ENCODE results near the gene BEAN1.

BEAN1 gene

GRCh38 chr16:66421891-66422290 is 5.2 kb upstream of the BEAN1 start:
- DNase-seq = no peak

DNA sequence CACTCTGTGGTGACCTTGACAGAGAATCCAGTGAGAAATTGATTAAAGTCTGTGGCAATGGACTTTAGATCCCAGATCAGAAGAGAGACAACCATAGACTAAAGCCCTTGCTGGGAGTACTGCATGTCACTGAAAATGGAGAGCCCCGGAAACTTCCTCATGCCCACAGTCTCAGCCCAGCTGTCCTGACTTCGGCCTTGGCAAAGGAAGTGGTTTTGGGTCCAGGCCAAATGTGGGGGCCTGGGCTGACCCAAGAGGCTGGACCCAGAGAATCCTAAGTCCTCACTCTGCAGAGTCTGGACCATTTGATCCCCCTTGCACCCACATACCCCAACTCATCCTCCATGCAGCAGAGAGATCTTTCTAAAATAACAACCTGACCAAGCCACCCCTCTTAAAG is 4.7 kb upstream of the BEAN1 start:
- DNase-seq = no peak

- DNase-seq = no peak
These were observed 3.9 kb upstream of the BEAN1 start for GRCh38 chr16:66423177-66423576.

DNA sequence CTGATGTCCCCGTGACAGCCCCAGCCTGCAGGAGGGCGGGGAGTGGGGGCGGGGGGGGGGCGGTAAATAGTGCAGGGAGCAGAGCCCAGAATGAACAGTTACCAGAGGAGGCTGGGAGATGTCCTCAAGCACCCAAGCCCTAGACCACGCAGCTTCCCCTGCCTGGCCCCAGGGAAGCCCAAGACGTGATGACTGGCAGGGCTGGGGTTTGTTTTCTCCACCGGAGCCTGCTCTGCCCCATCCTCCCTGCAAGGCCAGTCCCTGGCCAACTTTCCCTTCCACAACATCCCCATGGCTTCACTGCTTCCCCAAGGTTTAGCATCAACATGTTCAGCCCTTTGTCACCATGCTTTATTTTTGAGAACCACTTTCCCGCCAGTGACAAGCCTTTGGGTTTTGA is 1.4 kb upstream of the BEAN1 start:
- DNase-seq = no peak

- DNase-seq = no peak
These were observed 721 bp upstream of the BEAN1 start for GRCh38 chr16:66426112-66427035.

GRCh38 chr16:66427871-66428681 is 981 bp downstream of the BEAN1 start:
- DNase-seq = peak; percentile 20

DNA sequence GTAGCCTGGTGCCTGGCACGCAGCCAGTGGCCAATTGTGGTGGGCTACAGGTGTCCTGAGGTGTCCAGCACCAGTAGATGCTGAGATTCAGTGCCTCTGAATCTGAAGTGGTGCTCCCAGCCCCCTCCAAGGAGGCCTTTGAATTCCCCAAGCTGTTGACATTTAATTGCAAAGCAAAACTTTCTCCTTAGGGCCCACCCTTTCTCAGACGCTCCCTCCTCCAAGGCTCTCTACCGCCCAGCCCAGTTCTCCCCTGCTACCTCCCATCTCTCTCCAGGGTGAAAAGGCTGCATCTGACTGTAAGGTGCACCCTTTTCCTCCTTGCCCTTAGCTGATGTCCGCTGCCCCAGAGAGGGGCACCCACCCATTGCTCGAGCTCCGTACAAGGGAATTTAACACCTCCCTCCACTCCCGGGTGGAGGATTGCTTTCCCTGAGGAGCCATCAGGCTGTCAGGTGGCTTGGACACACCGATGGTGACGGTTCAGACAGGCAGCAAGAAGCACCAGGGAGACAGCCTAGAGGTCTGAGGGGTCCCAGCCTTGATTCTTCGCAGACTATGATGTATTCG is 1.7 kb downstream of the BEAN1 start:
- DNase-seq = no peak

DNA sequence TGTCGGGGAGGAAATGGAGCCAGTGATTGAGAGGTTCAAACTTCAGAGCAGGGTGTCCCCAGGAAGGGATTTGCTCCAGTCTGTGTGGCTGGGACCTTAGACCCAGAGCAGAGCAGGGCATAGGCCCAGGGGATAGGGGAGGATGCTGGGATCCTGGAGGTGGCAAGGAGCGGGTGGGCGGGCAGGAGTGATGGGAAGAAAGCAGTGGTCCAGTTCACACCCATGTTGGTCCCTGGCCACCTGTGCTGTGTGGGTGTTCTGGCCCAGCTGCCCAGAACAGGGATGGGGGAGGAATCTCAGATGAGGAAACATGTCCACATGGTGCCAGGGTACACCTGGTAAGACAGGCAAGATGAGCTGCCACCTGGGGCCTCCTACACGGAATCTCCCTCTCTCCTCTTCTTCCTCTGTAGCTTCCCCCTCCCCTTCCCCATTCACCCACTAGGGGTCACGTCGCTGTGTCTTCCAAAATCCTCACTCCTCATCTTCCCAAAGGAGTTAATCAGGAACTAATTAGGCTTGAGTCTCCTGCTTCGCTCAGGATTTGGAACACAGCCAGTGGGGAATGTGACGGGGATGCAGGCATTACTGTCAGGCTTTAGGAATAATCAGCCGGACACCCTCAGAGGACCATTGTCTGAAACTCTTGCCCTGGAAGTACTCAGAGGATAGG is 2.3 kb downstream of the BEAN1 start:
- DNase-seq = no peak

DNA sequence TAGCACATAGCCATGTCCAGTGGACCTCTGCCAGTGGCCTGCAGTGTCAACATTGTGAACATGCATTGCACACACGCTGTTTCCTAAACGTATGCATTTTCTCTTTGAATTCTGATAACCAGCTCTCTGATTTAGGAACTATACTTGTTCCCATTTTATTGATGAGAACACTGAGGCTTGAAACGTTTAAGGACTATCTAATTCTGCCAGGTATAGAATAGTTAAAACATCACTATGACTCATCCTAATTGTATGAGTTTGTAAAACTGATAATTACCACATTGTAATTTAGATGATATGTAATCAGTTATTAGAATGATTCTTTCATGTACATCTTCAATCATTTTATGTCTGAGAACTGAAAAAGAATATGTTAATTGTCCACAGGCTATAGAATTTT is 3.1 kb downstream of the BEAN1 start:
- no peak for DNase-seq

- no peak for DNase-seq
These were observed 4.7 kb downstream of the BEAN1 start for GRCh38 chr16:66431760-66432159.

GRCh38 chr16:66432429-66432828 is 5.3 kb downstream of the BEAN1 start:
- no peak for DNase-seq

- no peak for DNase-seq
These were observed 7.7 kb downstream of the BEAN1 start for GRCh38 chr16:66434619-66435430.

DNA sequence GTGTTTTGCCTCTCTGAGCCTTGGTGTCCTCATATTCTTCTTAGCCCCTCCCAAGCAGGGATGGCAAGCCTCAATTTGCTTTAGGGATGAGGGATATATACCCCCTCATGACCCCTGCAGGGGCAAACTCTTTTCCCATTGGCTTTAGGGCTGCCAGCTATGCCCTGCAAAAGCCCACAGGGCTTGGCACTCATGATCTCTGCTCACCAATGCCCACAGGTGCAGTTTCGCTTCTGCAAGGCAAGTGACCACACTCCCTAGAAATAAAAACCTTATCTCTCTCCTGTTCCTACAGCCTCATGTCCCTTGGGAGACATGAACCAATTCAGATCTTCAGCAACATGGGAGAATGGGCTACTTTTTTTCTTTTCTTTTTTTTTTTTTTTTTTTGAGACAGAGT is 8.8 kb downstream of the BEAN1 start:
- DNase-seq = no peak

- no peak for DNase-seq
These were observed 10.4 kb downstream of the BEAN1 start for GRCh38 chr16:66437391-66437945.

DNA sequence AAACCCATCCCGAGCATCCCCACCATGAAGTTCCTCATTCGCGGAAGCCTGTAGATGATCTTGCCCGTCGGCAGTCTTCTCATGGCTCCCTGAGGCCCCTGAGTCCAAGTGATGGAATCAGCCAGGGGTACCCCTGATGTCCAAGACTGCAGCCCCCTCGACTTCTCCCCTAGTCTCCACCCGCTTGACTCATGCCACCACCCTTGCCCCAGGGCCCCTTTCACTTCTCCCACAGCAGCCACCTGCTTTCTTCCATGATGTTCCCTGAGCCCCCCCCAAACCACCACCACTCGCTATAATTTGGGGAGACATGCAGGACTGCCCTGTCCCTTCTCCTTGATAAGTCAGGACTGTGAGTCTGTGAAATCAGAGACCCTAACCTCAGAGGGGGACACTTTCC is 11.4 kb downstream of the BEAN1 start:
- DNase-seq = no peak

- no peak for DNase-seq
These were observed 12.1 kb downstream of the BEAN1 start for GRCh38 chr16:66439051-66439730.

GRCh38 chr16:66440271-66440802 is 13.2 kb downstream of the BEAN1 start:
- no peak for DNase-seq

- no peak for DNase-seq
These were observed 13.9 kb downstream of the BEAN1 start for GRCh38 chr16:66440970-66441369.

GRCh38 chr16:66441586-66442375 is 14.7 kb downstream of the BEAN1 start:
- peak; percentile 73 for DNase-seq

Measured in EL (cell line).